Middle frontal gyrus (tissue), 1 donor: ENCODE results near the gene AHSP.
"Not testable (repeated sequence)": the region's sequence is repeated elsewhere in the genome, so short reads cannot be mapped to it uniquely, and the experiment has no call there.

Source experiments
- DNase-seq: peaks from one replicate; pipeline ENCODE4 v3.0.0-alpha.2; 2015; ENCODE audit warnings: low spot score; ENCODE audit errors: extremely low spot score

The AHSP gene

DNA sequence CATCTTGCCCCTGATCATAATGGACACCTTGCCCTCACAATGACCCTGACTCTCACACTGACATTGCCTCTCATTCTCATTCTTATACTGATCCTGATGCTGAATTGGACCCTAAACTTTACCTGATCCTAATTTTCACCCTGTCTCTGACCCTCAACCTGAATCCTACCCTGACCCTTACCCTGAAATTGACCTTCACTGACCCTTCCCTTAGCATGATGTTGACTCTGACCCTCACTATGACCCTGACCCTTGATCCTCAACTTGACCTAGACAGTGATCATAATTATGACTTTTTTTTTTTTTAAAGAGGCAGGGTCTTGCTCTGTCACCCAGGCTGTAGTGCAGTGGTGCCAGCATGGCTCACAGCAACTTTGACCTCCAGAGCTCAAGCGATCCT, 3.4 kb downstream of the AHSP start:
- DNase-seq, result no peak

- DNase-seq, result no peak
Observed at GRCh38 chr16:31532120-31532519, 4.4 kb downstream of the AHSP start.

DNA sequence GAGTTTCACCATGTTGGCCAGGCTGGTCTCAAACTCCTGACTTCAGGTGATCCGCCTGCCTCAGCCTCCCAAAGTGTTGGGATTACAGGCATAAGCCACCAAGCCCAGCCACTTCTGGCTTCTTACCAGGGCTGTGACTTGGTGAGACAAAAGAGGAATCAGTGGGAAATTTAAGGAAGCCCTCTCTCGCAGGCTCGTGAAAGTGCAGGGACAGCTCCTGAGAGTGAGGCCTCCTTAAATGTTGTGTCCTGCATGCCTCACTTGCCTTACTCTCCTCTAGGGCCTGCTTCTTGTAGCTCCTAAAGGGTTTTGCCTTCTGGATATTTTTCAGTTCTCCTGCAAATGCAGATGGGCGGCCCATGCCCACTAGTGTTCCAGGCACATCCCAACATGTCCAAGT, 5.2 kb downstream of the AHSP start:
- no peak for DNase-seq

DNA sequence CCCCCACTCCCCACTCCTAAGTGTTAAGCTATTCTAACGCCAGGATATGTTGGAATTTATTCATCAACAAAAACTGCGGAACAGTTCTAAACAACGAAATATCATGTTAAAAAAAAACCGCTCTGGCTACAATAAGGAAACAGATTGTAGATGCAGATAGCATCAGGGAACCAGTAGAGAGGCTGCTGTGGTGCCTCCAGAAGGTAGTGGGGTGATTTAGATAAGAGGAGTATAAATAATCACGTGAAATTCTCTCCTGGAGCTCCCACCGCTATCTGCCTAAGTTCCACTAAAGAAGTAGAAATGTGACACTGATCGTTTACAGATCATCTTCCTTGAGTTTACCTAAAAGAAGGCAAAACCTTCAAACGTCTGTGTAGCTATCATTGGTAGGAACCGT, 8.0 kb downstream of the AHSP start:
- DNase-seq, result no peak

DNA sequence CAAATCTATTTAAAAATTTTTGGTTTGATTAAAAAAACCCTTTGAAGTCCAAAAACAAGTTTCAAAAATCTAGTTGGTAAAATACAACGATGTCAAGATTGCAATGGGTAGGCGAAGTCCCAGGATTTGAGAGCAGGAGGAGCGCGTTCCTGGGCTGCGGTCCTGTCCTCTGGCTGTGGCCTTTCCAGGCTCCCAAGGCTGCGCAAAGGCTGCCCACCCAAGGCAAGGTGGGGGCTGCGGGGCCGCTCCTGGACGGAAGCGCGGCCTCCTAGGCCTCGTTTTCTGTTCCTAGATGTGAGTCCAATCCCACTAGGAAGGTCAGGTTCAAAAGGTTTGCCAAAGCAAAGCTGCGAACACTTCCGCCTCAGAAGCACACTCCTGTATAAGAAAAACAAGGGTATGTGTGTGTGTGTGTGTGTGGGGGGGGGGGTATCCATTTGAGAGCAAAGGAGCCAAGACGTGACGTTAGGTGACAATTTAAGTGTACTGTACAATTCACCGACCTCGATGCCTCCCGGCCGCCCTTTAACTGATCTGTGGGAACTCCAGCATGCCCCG, 9.2 kb downstream of the AHSP start:
- no peak for DNase-seq

DNA sequence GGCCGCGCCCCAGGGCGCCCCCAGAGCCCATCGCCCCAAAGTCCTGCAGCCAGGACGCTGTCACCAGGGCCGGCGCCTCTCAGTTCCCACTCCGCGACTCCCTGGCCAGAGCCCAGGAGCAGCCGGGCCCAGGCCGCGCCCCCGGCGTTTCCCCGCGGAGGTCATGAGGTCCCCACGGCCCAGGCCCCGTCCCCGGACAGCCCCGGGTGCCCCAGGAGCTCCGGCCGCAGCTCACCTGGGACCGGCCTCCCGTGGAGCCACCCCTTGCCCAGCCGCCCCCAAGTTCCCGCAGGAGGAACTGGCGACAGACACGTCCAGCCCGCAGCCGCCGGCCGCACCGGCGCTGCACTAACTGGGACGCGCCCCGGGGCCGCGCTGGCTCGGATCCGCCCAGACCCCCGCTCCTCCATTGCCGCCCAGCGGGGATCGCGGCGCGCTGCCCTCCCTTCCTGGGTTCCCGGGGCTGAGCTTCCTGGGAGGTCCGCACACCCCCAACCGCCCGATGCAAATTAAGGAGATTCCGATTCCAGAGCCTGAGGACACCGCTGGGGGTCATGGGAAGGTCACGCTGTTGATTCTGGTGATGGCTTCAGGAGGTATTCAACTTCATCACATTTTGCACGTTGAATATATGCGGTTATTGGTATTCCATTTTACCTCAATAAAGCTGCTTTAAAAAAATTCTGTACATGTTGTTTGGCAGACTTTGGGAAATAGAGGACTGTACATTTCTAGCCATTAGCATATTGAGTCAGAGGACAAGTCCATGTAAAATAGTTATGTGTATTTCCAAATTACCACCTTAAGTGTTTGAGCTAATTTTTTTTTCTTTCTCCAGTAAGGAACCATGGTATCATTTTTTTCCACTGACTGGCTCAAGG, 9.9 kb downstream of the AHSP start:
- DNase-seq, result no peak

GRCh38 chr16:31538243-31538598, 10.5 kb downstream of the AHSP start:
- DNase-seq, result not testable (repeated sequence)

GRCh38 chr16:31539762-31540161, 12.1 kb downstream of the AHSP start:
- DNase-seq, result not testable (repeated sequence)

DNA sequence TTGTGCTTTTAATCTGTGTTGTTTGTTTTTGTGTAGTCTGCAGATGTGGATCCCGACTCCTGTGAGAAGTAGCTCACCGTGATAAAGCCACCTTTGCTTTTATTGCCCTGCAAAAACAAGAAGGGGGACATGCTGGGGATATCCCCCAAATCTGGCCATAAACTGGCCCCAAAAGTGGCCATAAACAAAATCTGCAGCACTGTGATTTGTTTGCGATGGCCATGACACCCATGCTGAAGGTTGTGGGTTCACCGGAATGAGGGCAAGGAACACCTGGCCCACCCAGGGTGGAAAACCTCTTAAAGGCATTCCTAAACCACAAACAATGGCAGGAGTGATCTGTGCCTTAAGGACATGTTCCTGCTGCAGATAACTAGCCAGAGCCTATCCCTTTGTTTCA, 15.1 kb downstream of the AHSP start:
- no peak for DNase-seq

GRCh38 chr16:31561426-31562233, 33.9 kb downstream of the AHSP start:
- DNase-seq, result no peak

DNA sequence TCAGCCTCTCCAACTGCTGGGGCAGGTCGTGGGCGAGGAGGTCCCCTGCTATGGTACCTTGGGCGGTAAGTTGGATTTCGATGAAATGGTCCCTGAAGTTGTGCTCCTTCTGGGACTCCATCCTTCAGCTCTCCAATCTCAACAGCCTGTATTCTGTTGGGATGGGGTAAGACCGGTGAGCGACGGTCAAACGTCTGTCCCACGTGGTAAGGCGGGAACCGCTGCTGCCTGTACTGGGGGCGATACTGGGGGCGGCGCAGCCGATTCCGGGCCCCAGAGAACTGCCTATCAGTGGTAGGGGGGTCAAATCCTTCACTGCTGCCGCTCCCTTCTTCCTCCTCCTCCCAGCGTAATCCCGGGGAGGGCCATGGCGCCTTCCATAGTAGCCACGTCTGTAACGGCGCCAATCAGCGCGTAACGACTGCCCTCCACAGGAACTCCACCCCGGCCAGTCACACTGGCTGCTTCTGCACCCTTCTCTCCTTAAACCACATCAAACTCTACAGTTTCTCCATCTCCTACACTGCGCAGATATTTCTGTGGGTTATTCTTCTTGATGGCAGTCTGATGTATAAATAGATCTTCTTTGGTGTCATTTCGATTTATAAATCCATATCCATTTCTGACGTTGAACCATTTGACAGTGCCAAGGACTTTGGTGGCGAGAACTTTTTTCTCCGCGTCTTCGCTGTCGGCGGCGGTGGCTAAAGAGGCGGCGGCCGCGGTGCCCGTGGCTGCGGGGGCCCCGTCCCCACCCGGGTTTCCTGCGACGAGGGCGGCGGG, 41.1 kb downstream of the AHSP start:
- no peak for DNase-seq

DNA sequence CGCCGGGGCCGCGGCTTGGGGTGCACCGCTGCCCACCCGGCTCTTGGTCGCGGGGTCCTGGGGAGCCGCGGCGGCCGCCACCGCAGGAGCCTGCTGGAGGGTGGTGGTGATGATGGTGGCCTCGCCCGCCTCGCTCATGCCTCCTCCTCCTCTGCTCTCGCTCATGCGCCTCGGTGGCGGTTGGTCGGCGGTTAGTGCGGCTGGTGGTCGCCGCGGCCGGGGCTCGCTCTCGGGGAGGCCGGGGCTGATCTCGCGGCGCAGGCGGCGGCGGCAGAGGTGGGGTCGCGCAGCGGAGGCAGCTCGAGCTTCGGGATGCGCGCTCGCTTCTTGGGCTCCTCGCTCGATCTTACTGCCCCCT, 41.6 kb downstream of the AHSP start:
- DNase-seq, result no peak

GRCh38 chr16:31572821-31573220, 45.1 kb downstream of the AHSP start:
- DNase-seq, result no peak

DNA sequence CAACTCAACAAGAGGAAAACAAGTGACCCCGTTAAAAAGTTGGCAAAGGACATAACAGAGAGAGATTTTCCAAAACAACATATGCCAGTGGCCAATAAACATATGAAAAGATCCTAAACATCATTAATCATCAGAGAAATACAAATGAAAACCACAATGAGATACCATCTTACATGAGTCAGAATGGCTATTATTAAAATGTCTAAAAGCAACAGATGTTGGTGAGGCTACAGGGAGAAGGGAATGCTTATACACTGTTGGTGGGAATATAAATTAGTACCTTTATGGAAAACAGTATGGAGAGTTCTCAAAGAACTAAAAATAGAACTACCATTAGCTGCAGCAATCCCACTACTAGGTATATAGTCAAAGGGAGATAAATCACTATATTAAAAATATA, 46.5 kb downstream of the AHSP start:
- DNase-seq, result not testable (repeated sequence)

GRCh38 chr16:31577411-31577810, 49.7 kb downstream of the AHSP start:
- no peak for DNase-seq
